Lower lobe of right lung (tissue), 2 donors: ENCODE results near the gene RNF225. TPM values are rescaled to one million over a fixed set of nuclear protein-coding genes. Genes with fewer than 3 reads are reported as not detected.
"Not testable (repeated sequence)": the region's sequence is repeated elsewhere in the genome, so short reads cannot be mapped to it uniquely, and the experiment has no call there.

Source experiments
- ATAC-seq, 2 donors: fragments of 200-7000 bp; cut with Tn5 transposase; one replicate each; pipeline ENCODE4 v1.9.1; 2020 to 2022; ENCODE audit warnings: mild to moderate bottlenecking in 2 of 2, moderate library complexity in 2 of 2
- DNase-seq: peaks from one replicate; pipeline ENCODE4 v3.0.0-alpha.2; 2020
- H3K27ac ChIP-seq: fragments of 200-600 bp; one replicate; pipeline ENCODE4 v1.8.0; 2022
- H3K27me3 ChIP-seq: fragments of 200-600 bp; one replicate; pipeline ENCODE4 v1.8.0; 2022; ENCODE audit warnings: low read depth
- H3K36me3 ChIP-seq: fragments of 200-600 bp; one replicate; pipeline ENCODE4 v1.8.0; 2022; ENCODE audit warnings: mild to moderate bottlenecking
- H3K4me1 ChIP-seq: fragments of 200-600 bp; one replicate; pipeline ENCODE4 v1.8.0; 2022
- H3K4me3 ChIP-seq: fragments of 200-600 bp; one replicate; pipeline ENCODE4 v1.8.0; 2022; ENCODE audit warnings: mild to moderate bottlenecking
- H3K9me3 ChIP-seq: fragments of 200-600 bp; one replicate; pipeline ENCODE4 v1.8.0; 2022
- intact Hi-C: fragments of 100-400 bp; cut with DNase I; formaldehyde crosslinking; loops from one replicate; pipeline ENCODE4 v1.11.0; 2022
- microRNA-seq: library from miRNA; unstranded; fragments of <30 nt; microRNA quantifications from one replicate; pipeline ENCODE4 v1.2.0, GENCODE V29; 2020; ENCODE audit warnings: borderline number of aligned reads
- total RNA-seq: library from RNA; stranded (reverse); fragmentation: NEBNext Ultra II Directional; extraction: Animal tissue kit (Norgen Biotek cat#: 25700); gene quantifications from one replicate; pipeline ENCODE4 v1.2.1, GENCODE V29; 2021
- TF ChIP-seq, protein P1 (sequence below): fragments of 200-600 bp; IDR thresholded peaks from one replicate; pipeline ENCODE4 v1.8.0; 2022; ENCODE audit warnings: antibody characterized with exemption, mild to moderate bottlenecking
- donor health status: DM: no; HTN: yes; CAD: no; lungs with severe emphysema.

The RNF225 gene
- total RNA-seq, 1 donor from 2014 or later, result not detected

DNA sequence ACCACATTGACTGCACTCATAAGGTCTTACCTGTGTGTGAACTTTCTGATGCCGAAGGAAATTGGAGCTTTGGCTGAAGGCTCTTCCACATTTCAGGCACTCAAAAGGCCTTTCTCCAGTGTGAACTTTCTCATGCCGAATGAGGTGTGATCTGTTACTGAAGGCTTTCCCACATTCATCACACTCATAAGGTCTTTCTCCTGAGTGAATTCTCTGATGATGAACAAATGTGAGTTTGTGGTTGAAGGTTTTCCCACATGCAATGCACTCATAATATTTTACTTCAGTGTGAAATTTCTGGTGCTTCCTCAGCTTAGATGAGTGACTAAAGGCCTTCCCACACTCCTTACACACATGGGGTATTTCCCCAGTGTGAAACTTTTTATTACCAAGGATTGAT is 38.8 kb downstream of the RNF225 start:
- peaks cover 5% of the 10 kb centered on the region for H3K4me1 ChIP-seq
- DNase-seq, result no peak
- intact Hi-C loops, result no loop called here
- peaks cover 96% of the 10 kb centered on the region for H3K9me3 ChIP-seq
- H3K36me3 ChIP-seq, result peaks cover 35% of the 10 kb centered on the region
- no peak overlapping the region for H3K27ac ChIP-seq
- H3K4me3 ChIP-seq, result no peak overlapping the region
- TF ChIP-seq, protein P1, sequence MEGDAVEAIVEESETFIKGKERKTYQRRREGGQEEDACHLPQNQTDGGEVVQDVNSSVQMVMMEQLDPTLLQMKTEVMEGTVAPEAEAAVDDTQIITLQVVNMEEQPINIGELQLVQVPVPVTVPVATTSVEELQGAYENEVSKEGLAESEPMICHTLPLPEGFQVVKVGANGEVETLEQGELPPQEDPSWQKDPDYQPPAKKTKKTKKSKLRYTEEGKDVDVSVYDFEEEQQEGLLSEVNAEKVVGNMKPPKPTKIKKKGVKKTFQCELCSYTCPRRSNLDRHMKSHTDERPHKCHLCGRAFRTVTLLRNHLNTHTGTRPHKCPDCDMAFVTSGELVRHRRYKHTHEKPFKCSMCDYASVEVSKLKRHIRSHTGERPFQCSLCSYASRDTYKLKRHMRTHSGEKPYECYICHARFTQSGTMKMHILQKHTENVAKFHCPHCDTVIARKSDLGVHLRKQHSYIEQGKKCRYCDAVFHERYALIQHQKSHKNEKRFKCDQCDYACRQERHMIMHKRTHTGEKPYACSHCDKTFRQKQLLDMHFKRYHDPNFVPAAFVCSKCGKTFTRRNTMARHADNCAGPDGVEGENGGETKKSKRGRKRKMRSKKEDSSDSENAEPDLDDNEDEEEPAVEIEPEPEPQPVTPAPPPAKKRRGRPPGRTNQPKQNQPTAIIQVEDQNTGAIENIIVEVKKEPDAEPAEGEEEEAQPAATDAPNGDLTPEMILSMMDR, result no peak
- no peak for ATAC-seq
- no peaks in the 10 kb centered on the region for H3K27me3 ChIP-seq

DNA sequence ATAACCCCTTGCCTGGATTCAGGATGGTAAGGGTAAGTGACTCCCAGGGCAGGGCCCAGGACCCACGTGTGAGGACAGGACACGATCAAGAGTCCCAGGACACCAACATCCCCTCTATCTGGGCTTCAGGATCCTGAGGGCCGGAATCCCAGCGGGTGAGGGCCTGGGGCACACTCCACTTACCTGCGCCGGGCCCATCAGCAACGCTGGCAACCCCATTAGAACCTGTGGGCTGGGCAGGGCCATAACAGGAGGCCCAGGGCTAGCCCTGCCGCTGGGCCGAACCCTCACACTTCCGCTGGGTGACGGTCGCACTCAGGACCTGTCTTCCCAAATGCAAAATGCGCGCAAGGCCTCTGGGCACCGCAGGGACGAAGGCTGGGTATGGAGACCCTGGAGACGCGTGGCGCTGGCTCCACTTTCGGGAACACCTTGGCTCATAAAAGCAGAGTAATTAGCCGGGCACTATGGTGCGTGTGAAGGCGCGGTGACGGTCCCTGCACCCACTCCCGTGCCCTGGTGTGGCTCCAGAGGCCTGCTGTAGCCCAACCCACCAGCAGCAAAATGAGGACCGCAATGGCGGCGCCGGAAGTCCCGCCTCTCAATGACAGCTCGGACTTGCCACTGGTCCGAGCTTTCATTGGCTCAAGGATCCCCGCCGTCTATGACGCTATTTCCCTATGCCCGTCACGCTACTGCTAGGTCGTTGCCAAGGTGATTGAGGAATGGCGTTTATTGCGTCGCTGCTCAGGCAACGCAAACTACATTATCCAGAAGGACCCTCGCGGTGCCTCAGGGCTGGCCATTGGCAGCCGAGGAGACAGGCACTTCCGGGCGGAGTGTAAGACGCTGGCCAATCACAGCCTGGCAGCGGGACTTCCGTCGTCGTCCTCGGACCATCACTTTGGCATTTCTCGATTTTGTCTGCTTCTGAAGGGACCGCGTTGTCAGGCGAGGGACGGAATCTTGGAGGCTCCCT is 44.4 kb downstream of the RNF225 start, which contains the start of gene ZNF132:
Gene ZNF132, minus strand, starts transcription at position 578 of the 979 bp plus-strand sequence. Its CDS starts 332 bp downstream, at position 246.
- peaks cover 20% of the 10 kb centered on the region for H3K36me3 ChIP-seq
- H3K4me3 ChIP-seq, result peak within 1 kb of the TSS; percentile 76
- TF ChIP-seq, protein P1, result no peak
- H3K27me3 ChIP-seq, result no peaks in the 10 kb centered on the region
- DNase-seq (peak; percentile 97), ATAC-seq (peak; percentile 98)
- peaks cover 44% of the 10 kb centered on the region for H3K9me3 ChIP-seq
- peak within 1 kb of the TSS; percentile 81 for H3K27ac ChIP-seq
- H3K4me1 ChIP-seq, result peaks cover 9% of the 10 kb centered on the region
- intact Hi-C loops, result no loop called here

DNA sequence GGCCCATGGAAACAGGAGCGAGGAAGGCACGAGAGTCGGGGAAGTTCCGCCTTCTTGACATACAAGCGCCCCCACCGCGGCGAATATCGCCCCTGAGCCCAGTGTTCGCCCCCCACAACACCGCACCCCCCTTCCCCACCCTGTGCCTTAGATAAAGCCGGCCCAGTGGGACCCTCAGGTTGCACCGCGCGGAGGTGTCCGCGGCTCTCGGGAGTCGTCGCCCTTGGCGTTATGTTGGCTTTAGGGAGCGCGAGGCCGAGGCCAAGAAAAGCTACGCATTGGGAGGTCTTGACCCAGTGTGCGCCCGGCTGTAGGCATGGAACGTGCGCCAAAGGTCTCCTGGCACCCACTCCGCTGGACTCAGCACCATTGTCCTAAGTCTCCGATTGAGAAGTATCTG is 45.1 kb downstream of the RNF225 start:
- H3K9me3 ChIP-seq, result peaks cover 37% of the 10 kb centered on the region
- no peak for DNase-seq
- TF ChIP-seq, protein P1, result no peak
- intact Hi-C loops, result no loop called here
- H3K27me3 ChIP-seq, result no peaks in the 10 kb centered on the region
- peak overlapping the region; percentile 81 for H3K27ac ChIP-seq
- peak; percentile 2 to 3 for ATAC-seq
- H3K4me3 ChIP-seq, result peak overlapping the region; percentile 76
- peaks cover 9% of the 10 kb centered on the region for H3K4me1 ChIP-seq
- H3K36me3 ChIP-seq, result peaks cover 14% of the 10 kb centered on the region

DNA sequence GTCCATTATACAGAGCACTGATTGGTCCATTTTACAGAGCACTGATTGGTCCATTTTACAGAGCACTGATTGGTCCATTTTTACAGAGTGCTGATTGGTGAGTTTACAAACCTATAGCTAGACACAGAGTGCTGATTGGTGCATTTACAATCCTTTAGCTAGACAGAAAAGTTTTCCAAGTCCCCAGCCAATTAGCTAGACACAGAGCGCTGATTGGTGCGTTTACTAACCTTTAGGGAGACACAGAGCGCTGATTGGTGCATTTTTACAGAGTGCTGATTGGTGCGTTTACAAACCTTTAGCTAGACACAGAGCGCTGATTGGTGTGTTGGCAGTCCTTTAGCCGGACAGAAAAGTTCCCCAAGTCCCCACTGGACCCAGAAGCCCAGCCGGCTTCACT is 47.5 kb downstream of the RNF225 start:
- intact Hi-C loops, H3K27ac ChIP-seq, H3K36me3 ChIP-seq: not testable (repeated sequence)

More for the DNA sequence above, 47.5 kb downstream of the RNF225 start:
- ATAC-seq, H3K27me3 ChIP-seq, H3K4me3 ChIP-seq, H3K4me1 ChIP-seq, DNase-seq: not testable (repeated sequence)
- peaks cover 12% of the 10 kb centered on the region for H3K9me3 ChIP-seq

Small RNA genes lying within 50 kb of the gene (microRNA-seq; reads per million reads assigned to microRNA genes)
- gene MIR4754, result not detected

Other genes starting within 250 kb of the RNF225 start
- 5.8 TPM for gene ZNF329, start 244.9 kb upstream of the RNF225 start, total RNA-seq
- 27.6 TPM for gene ZNF274, start 212.6 kb upstream of the RNF225 start, total RNA-seq
- gene ZNF544, start 166.7 kb upstream of the RNF225 start, total RNA-seq, result 22.6 TPM
- gene ZNF8, start 116.7 kb upstream of the RNF225 start, total RNA-seq, result 5.4 TPM
- 31.6 TPM for gene ERVK3-1, start 90.3 kb upstream of the RNF225 start, total RNA-seq
- gene ZSCAN22, start 68.7 kb upstream of the RNF225 start, total RNA-seq, result 3.6 TPM
- gene A1BG, start 42.2 kb upstream of the RNF225 start, total RNA-seq, result 14.0 TPM
- 2.5 TPM for gene ZNF497, start 32.9 kb upstream of the RNF225 start, total RNA-seq
- gene ZNF837, start 14.6 kb upstream of the RNF225 start, total RNA-seq, result 1.2 TPM
- gene RPS5, start 8.4 kb upstream of the RNF225 start, total RNA-seq, result 770 TPM
- gene ZNF584, start 13.0 kb downstream of the RNF225 start, total RNA-seq, result 10.0 TPM
- 7.4 TPM for gene ZNF132, start 44.5 kb downstream of the RNF225 start, total RNA-seq
- 8.3 TPM for gene ZNF324B, start 56.0 kb downstream of the RNF225 start, total RNA-seq
- 10.0 TPM for gene ZNF324, start 71.4 kb downstream of the RNF225 start, total RNA-seq
- gene ZNF446, start 80.7 kb downstream of the RNF225 start, total RNA-seq, result 9.1 TPM
- gene SLC27A5, start 116.3 kb downstream of the RNF225 start, total RNA-seq, result 6.6 TPM
- 14.1 TPM for gene ZBTB45, start 124.2 kb downstream of the RNF225 start, total RNA-seq
- 233 TPM for gene TRIM28, start 148.4 kb downstream of the RNF225 start, total RNA-seq
- gene CHMP2A, start 159.4 kb downstream of the RNF225 start, total RNA-seq, result 104 TPM
- 50.4 TPM for gene UBE2M, start 163.0 kb downstream of the RNF225 start, total RNA-seq
- gene MZF1, start 177.7 kb downstream of the RNF225 start, total RNA-seq, result 50.7 TPM